NCI-H187 treated with DMSO at 0.1 percent for 48 hours (cell line): ENCODE measurements around the gene CDH4.

Experiments
- DNase-seq: peaks from one replicate; lab custom pipeline; 2025; lab: John Stamatoyannopoulos, UW

CDH4 gene

GRCh38 chr20:61519488-61519887, 267.4 kb downstream of the CDH4 start:
- DNase-seq, result no peak

- no peak for DNase-seq
These were observed 268.2 kb downstream of the CDH4 start for GRCh38 chr20:61520076-61520892.

DNA sequence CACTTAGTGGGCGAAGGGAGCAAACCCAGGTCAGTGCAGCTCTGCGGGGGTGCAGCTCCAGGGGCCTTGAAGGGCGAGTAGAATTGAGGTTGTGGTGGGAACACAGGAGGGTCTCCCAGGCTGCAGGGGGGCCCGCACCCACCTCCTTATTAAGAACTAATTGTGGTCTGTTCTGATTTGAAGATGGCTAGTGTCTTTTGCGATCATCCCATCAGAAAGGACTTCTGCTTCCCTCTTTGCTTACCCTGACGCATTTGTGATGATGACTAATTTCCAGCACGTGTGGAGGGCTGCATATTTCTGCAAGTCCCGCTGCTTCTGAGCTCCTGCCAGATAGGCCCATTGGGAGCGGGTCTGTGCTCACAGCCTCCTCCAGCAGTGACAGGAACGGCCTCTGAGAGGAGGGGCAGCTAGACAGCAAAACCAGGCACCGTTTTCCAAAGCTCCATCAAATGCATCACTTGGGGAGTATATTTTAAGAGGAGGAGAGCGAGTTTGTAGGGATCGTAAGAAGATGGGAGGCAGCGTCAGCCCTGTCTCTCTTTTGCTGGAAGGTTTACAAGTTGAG, 268.9 kb downstream of the CDH4 start:
- DNase-seq, result no peak

- DNase-seq, result no peak
These were observed 269.8 kb downstream of the CDH4 start for GRCh38 chr20:61521687-61522420.

- no peak for DNase-seq
These were observed 270.5 kb downstream of the CDH4 start for GRCh38 chr20:61522498-61523090.

DNA sequence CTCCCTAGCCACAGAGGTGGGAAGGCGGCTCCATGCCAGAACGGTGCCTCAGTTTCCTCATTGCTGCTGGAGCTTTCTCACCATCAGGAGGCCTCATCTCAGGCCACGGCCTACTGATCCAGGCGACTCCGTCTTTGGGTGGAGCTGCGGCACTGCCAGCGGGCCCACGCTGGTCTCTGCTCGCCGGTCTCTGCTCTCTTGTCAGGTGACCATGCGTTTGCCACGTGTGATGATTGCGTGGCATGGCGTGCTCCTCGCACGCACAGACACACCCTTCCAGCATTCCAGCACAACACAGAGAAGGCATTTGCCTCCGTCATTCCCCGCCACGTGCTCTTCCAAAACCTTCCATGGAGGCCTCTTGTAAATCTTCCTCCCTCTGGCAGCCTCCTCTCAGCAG, 271.1 kb downstream of the CDH4 start:
- DNase-seq, result no peak

DNA sequence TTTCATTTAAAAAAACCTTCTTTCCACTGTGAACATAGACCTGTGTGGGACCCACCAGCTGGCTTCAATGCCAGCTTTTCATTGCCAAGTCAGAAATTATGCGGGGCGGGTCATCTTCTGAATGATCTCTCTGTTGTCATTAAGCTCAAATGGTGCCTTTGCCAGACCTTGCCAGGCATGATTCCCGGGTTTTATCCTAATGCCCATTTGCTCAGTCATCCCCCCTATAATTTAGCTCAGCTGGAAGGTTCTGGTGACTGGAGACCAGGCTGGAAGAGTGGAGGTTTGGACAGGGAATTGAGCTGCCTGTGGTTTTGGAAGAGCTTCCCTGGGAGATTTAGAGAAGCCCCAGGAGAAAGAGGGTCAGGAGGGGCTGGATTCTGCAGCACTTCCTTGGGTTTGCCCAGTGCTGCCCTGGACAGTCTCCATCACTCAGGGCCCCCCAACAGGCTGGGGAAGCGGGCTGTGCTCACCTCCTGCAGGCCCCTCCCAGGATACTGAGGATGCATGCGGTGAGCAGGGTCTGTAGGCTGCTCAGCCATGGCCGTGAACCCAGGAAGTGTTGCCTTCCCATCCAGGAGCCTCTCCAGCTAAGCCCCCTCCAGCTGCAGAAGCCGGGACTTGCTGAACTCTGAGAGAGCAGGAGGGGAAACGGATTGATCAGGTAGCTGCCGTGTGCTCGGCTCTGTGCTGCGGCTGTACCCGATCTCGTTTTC, 273.0 kb downstream of the CDH4 start:
- no peak for DNase-seq

- no peak for DNase-seq
These were observed 273.8 kb downstream of the CDH4 start for GRCh38 chr20:61525781-61526431.

- no peak for DNase-seq
These were observed 274.8 kb downstream of the CDH4 start for GRCh38 chr20:61526907-61527306.

GRCh38 chr20:61527626-61528025, 275.6 kb downstream of the CDH4 start:
- no peak for DNase-seq

DNA sequence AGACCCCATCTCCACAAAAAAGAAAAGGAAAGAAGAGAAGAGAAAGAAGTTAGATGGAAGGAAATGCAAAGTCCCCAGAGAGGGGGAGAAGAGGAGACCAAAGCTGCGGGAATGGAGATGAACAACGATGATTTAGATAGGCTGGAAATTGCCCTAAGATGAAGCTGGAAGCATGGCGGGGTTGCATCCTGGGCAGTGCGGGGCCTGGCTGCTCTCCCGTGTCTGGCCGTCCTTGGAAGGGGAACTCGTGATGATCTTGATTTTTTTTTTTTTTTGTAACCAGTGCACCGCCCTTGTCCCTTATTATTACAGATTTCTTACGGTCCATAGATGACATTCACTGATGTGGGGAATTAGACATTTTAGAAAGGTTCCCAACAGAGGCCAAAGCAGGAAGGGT, 276.5 kb downstream of the CDH4 start:
- DNase-seq, result no peak

- no peak for DNase-seq
These were observed 277.3 kb downstream of the CDH4 start for GRCh38 chr20:61529354-61529753.

DNA sequence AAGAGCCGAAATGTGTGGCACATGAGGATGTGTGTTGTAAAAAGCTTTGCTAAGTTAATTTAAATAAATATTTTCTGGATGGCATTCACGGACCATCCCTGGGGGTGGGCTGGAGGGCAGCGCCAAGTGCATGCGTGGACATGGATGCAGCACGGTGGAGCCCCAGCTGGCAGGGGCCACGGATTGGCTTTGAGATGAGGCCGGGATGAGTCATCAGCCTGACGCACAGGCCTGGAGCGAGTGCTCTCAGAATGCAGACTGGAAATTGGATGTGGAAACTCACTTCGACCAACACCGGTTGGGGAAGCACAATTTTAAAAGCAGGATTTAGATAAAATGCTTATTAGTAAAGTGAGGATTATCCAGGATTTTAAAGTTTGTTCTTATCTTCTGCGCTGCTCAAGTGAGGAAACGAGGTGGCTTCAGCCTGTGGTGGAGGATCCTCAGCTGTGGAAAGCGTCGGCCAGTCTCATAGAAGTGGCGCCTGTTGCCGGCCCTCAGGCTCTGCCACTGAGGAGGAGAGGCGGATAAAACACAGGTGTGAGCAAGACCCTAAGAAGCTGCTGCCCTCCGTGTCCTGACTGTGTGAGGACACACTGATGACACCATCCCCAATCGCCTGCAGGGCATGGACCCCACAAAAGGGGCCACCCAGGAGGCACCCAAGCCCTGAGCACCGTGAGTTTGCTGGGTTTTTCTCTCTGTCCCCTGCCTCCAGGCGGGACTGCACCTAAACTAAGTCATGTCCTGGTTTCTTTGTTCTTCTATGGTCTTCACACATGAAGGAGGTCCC, 279.7 kb downstream of the CDH4 start:
- DNase-seq, result no peak

- DNase-seq, result no peak
These were observed 280.7 kb downstream of the CDH4 start for GRCh38 chr20:61532736-61533135.

DNA sequence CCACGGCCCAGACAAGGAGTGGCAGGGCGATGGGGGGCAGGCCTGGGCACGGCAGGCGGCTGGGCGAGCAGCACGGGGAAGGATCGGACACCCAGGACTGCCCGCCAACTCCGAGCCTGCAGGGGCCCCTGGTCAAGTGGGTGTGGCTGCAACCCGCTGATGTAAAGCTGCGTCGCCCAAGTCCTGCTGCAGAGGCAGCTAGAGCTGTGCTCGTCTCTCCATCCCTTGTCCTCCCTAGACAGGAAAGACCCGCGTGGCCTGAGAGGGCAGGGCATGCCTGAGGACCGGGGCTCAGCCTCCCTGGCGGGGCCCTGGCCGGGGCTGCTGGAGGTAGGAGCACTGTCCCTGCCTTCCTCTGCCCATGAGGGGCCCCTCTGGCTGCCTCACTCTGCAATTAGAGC, 281.2 kb downstream of the CDH4 start:
- no peak for DNase-seq

- no peak for DNase-seq
These were observed 282.3 kb downstream of the CDH4 start for GRCh38 chr20:61534346-61534745.

- no peak for DNase-seq
These were observed 283.0 kb downstream of the CDH4 start for GRCh38 chr20:61535091-61535490.

DNA sequence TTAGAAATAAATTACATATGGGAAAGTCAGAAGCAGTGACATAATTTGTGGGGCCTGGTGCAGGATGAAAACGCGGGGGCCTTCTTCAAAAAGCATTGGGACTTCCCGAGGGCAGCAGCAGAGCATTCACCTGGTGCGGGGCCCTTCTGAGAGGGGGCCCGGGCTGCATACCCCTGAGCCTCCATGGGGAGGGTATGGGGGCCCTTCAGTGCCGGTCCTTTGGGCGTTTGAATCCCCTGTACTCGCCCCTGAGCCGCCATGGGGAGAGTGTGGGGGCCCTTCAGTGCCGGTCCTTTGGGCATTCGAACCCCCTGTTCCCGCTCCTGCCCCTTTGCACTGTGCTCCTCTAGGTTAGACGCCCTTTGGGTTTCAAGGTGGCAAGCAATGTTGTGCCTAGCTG, 283.5 kb downstream of the CDH4 start:
- no peak for DNase-seq

- DNase-seq, result no peak
These were observed 283.9 kb downstream of the CDH4 start for GRCh38 chr20:61535956-61536355.

GRCh38 chr20:61536671-61537070, 284.6 kb downstream of the CDH4 start:
- DNase-seq, result no peak
